Stimulated activated effector memory CD8-positive, alpha-beta T cell treated with anti-CD3 and anti-CD28 coated beads, Interleukin-12 subunit alpha, Interleukin-12 subunit beta, amount 100 ng/mL, for 72 hours (primary cell): ENCODE data around the gene PIP4K2B.
A peak's percentile ranks its signal among the peaks of the same experiment; 100 is the strongest.
"Not testable (repeated sequence)": the region's sequence is repeated elsewhere in the genome, so short reads cannot be mapped to it uniquely, and the experiment has no call there.

Experiments
- ATAC-seq: fragments of 150-1000 bp; cut with Tn5 transposase; 2 replicates; pipeline ENCODE4 v1.10.0; 2021
- DNase-seq, 2 donors: peaks; one replicate each; pipeline ENCODE4 v3.0.0; 2021 to 2022; ENCODE audit warnings: low spot score in 2 of 2
- H3K27ac Mint-ChIP-seq: one replicate; pipeline ENCODE4 v1.8.0; 2022; ENCODE audit warnings: mild to moderate bottlenecking, mixed read lengths
- H3K36me3 Mint-ChIP-seq: one replicate; pipeline ENCODE4 v1.8.0; 2022; ENCODE audit warnings: mild to moderate bottlenecking, mixed read lengths
- H3K4me1 Mint-ChIP-seq: one replicate; pipeline ENCODE4 v1.8.0; 2022; ENCODE audit warnings: mixed read lengths
- H3K4me3 Mint-ChIP-seq: one replicate; pipeline ENCODE4 v1.8.0; 2022; ENCODE audit warnings: mild to moderate bottlenecking, mixed read lengths
- H3K9me3 Mint-ChIP-seq: one replicate; pipeline ENCODE4 v1.8.0; 2022; ENCODE audit warnings: mixed read lengths

PIP4K2B gene

GRCh38 chr17:38791162-38791561, 8.2 kb downstream of the PIP4K2B start:
- ATAC-seq: no peak
- Mint-ChIP-seq H3K4me1 (peaks cover 16% of the 10 kb centered on the region), H3K4me3 (no peak overlapping the region), H3K27ac (no peak overlapping the region), H3K36me3 (peaks cover 38% of the 10 kb centered on the region), H3K9me3 (no peaks in the 10 kb centered on the region)
- DNase-seq: no peak

- H3K4me3 Mint-ChIP-seq, ATAC-seq, H3K27ac Mint-ChIP-seq, DNase-seq, H3K9me3 Mint-ChIP-seq: not testable (repeated sequence)
- Mint-ChIP-seq H3K4me1 (peaks cover 16% of the 10 kb centered on the region), H3K36me3 (peaks cover 41% of the 10 kb centered on the region)
These were observed 9.1 kb downstream of the PIP4K2B start for GRCh38 chr17:38790148-38790707.

GRCh38 chr17:38789185-38789584, 10.2 kb downstream of the PIP4K2B start:
- no peaks in the 10 kb centered on the region for H3K9me3 Mint-ChIP-seq
- ATAC-seq: no peak
- no peak for DNase-seq

GRCh38 chr17:38787999-38788398, 11.4 kb downstream of the PIP4K2B start:
- not testable (repeated sequence) for ATAC-seq, DNase-seq, H3K4me1 Mint-ChIP-seq, H3K4me3 Mint-ChIP-seq, H3K9me3 Mint-ChIP-seq, H3K27ac Mint-ChIP-seq
- peaks cover 45% of the 10 kb centered on the region for H3K36me3 Mint-ChIP-seq

More at GRCh38 chr17:38789185-38789584, 10.2 kb downstream of the PIP4K2B start:
- peak overlapping the region; percentile 54 for H3K27ac Mint-ChIP-seq
- H3K4me3 Mint-ChIP-seq: no peak overlapping the region
- H3K4me1 Mint-ChIP-seq: peaks cover 12% of the 10 kb centered on the region
- peaks cover 41% of the 10 kb centered on the region for H3K36me3 Mint-ChIP-seq

- Mint-ChIP-seq H3K4me1 (peaks cover 6% of the 10 kb centered on the region), H3K9me3 (no peaks in the 10 kb centered on the region), H3K27ac (no peak overlapping the region), H3K36me3 (peaks cover 61% of the 10 kb centered on the region), H3K4me3 (no peak overlapping the region)
- ATAC-seq: no peak
- no peak for DNase-seq
These were observed 13.0 kb downstream of the PIP4K2B start for GRCh38 chr17:38786372-38786771.

- Mint-ChIP-seq H3K4me3 (no peak overlapping the region), H3K9me3 (no peaks in the 10 kb centered on the region), H3K36me3 (peaks cover 81% of the 10 kb centered on the region), H3K4me1 (peaks cover 6% of the 10 kb centered on the region), H3K27ac (no peak overlapping the region)
- DNase-seq (no peak), ATAC-seq (no peak)
These were observed 16.1 kb downstream of the PIP4K2B start for GRCh38 chr17:38783227-38783626.

- Mint-ChIP-seq H3K27ac (no peak overlapping the region), H3K36me3 (peaks cover 93% of the 10 kb centered on the region), H3K4me1 (no peaks in the 10 kb centered on the region), H3K4me3 (no peak overlapping the region), H3K9me3 (no peaks in the 10 kb centered on the region)
- ATAC-seq (no peak), DNase-seq (no peak)
These were observed 19.2 kb downstream of the PIP4K2B start for GRCh38 chr17:38779965-38780752.

- DNase-seq (no peak), ATAC-seq (no peak)
- Mint-ChIP-seq H3K27ac (peak overlapping the region; percentile 26), H3K4me3 (no peak overlapping the region), H3K9me3 (no peaks in the 10 kb centered on the region), H3K36me3 (peaks cover 93% of the 10 kb centered on the region), H3K4me1 (no peaks in the 10 kb centered on the region)
These were observed 21.6 kb downstream of the PIP4K2B start for GRCh38 chr17:38777641-38778250.

GRCh38 chr17:38773258-38773657, 26.1 kb downstream of the PIP4K2B start:
- Mint-ChIP-seq H3K36me3 (peaks cover 93% of the 10 kb centered on the region), H3K4me1 (no peaks in the 10 kb centered on the region), H3K9me3 (no peaks in the 10 kb centered on the region), H3K4me3 (no peak overlapping the region), H3K27ac (no peak overlapping the region)
- ATAC-seq (no peak), DNase-seq (no peak)

- H3K9me3 Mint-ChIP-seq: no peaks in the 10 kb centered on the region
- peak overlapping the region; percentile 71 for H3K27ac Mint-ChIP-seq
- no peak overlapping the region for H3K4me3 Mint-ChIP-seq
- no peak for DNase-seq
- no peak for ATAC-seq
- H3K4me1 Mint-ChIP-seq: peaks cover 6% of the 10 kb centered on the region
- peaks cover 93% of the 10 kb centered on the region for H3K36me3 Mint-ChIP-seq
These were observed 30.9 kb downstream of the PIP4K2B start for GRCh38 chr17:38768417-38768816.

GRCh38 chr17:38766341-38766740, 33.0 kb downstream of the PIP4K2B start:
- no peak overlapping the region for H3K4me3 Mint-ChIP-seq
- H3K27ac Mint-ChIP-seq: peak overlapping the region; percentile 54
- H3K4me1 Mint-ChIP-seq: peaks cover 12% of the 10 kb centered on the region
- DNase-seq (no peak), ATAC-seq (no peak)
- H3K9me3 Mint-ChIP-seq: no peaks in the 10 kb centered on the region
- H3K36me3 Mint-ChIP-seq: peaks cover 94% of the 10 kb centered on the region

GRCh38 chr17:38762231-38762630, 37.1 kb downstream of the PIP4K2B start:
- Mint-ChIP-seq H3K9me3 (no peaks in the 10 kb centered on the region), H3K4me1 (peaks cover 22% of the 10 kb centered on the region), H3K27ac (peak overlapping the region; percentile 89), H3K4me3 (no peak overlapping the region), H3K36me3 (peaks cover 100% of the 10 kb centered on the region)
- DNase-seq (no peak), ATAC-seq (no peak)

GRCh38 chr17:38761612-38762011, 37.7 kb downstream of the PIP4K2B start:
- peaks cover 100% of the 10 kb centered on the region for H3K36me3 Mint-ChIP-seq
- peak overlapping the region; percentile 89 for H3K27ac Mint-ChIP-seq
- ATAC-seq (peak; percentile 60), DNase-seq (no peak)
- H3K4me1 Mint-ChIP-seq: peaks cover 22% of the 10 kb centered on the region
- no peak overlapping the region for H3K4me3 Mint-ChIP-seq
- no peaks in the 10 kb centered on the region for H3K9me3 Mint-ChIP-seq

GRCh38 chr17:38753071-38753506, 46.3 kb downstream of the PIP4K2B start:
- H3K27ac Mint-ChIP-seq: peak overlapping the region; percentile 96
- H3K4me1 Mint-ChIP-seq: peaks cover 53% of the 10 kb centered on the region
- peaks cover 74% of the 10 kb centered on the region for H3K36me3 Mint-ChIP-seq
- peak overlapping the region; percentile 85 for H3K4me3 Mint-ChIP-seq
- H3K9me3 Mint-ChIP-seq: no peaks in the 10 kb centered on the region
- DNase-seq (no peak), ATAC-seq (no peak)

GRCh38 chr17:38752308-38753070, 46.9 kb downstream of the PIP4K2B start, which contains the start of gene PSMB3:
PSMB3 (plus strand) TSS chr17:38752741; CDS start chr17:38752827, 86 bp downstream.
- no peaks in the 10 kb centered on the region for H3K9me3 Mint-ChIP-seq
- H3K4me1 Mint-ChIP-seq: peaks cover 59% of the 10 kb centered on the region
- H3K4me3 Mint-ChIP-seq: peak within 1 kb of the TSS; percentile 85
- DNase-seq (peak; percentile 79 to 97), ATAC-seq (peak; percentile 95)
- peaks cover 68% of the 10 kb centered on the region for H3K36me3 Mint-ChIP-seq
- peak within 1 kb of the TSS; percentile 96 for H3K27ac Mint-ChIP-seq
